Epidermal melanocyte (primary cell): Measurements from ENCODE around the gene TRIM37.
"Not testable (repeated sequence)": the region's sequence is repeated elsewhere in the genome, so short reads cannot be mapped to it uniquely, and the experiment has no call there.

Source experiments
- DNase-seq: peaks from one replicate; pipeline ENCODE4 v3.0.0; 2011; ENCODE audit warnings: low spot score; ENCODE audit not compliant: insufficient read length

TRIM37 gene

DNA sequence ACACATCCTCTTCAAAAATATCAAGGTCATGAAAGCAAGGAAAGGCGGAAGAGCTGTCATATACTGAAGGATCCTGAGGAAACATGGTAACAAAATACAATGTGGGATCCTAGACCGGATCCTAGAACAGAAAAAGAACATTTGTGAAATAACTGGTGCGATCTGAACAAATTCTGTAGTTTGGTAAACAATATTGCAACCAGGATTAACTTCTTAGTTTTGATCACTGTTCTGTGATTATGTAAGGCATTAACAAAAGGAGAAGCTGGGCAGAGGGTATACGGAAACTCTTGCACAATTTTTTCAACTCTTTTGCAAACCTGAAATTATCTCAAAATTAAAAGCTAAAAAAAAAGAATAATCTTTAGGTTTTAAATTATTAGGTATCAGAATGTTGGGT, 109.7 kb downstream of the TRIM37 start:
- no peak for DNase-seq

DNA sequence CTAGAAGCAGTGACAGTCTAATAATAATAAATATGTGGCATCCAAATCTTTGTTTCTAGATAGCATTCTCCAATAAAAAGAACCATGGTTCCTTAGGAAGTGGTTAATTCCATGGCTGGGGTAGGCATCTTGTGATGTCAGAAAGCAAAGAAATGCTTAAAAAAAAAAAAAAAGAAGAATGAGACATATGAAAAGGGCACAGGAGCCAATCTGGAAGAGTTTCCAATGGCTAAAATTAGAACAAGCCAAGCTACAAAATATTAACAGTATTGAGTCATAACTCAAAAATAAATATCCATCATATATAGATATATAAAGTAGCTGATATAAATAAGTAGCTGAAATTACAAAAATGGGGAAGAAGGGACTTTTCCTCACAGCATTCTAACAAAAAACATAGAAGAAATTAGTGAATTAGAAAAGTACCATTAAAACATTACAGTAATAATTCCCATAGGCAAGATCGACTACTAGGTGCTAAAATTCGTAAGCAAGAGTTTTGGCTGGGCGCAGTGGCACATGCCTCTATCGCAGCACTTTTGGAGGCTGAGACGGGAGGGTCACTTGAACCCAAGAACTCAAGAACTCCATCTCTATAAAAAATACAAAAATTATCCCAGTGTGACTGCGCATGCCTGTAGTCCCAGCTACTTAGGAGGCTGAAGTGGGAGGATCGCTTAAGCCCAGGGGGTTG, 111.3 kb downstream of the TRIM37 start:
- DNase-seq, result no peak

DNA sequence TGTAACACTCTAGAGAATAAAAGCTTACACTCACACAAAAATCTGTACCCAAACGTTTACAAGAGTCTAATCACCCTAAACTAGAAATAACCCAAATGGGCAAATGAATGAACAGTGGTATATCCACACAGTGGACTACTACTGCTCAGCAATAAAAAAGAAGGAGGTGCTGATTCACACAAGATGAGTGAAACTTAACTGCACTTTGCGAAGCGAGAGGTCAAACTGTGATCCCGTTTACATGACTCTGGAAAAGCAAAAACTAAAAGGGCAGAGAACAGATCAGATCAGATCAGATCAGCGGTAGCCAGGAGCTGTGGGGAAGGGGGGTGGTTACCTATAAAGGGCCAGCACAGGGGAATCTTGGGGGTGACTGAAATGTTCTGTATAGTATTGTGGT, 113.4 kb downstream of the TRIM37 start:
- DNase-seq, result no peak

DNA sequence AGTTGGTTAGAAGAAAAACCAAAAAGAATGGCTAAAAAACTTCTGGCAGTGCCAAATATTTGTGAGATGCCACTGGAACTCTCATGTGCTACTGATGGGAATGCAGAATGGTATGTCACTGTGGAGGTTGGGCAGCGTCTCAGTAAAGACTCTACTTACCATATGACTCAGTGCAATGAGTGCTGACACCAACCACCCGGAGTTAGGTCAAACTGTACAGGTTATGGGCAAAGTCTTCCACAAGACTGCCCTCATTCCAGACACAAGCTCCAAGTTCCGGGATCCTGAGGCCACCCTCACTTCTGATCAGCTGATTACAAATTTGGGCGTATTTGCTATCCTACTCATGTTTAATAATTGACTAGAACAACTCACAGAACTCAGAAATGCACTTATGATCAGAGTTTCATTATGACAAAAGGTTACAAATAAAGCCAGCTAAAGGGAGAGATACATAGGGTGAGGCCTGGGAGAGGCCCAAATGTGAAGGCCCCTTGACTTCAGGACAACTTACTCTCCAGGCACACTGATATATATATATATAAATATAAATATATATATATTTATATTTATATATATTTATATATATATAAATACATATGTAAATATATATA, 114.9 kb downstream of the TRIM37 start:
- DNase-seq, result no peak

DNA sequence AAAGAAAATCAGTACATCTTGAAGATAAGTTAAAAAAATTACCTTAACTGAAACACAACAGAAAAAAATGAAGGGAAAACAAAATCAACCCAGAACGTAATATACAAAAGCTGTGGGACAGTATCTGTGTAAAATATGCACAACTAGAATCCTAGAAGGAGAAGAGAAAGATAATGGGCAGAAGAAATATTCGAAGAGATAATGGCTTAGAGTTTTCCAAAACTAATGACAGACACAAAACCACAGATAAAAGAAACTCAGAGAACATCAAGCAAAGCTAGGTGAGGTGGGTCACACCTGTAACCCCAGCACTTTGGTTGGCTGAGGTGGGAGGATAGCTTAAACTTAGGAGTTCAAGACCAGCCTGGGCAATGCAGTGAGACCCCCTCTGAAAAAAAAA, 117.1 kb downstream of the TRIM37 start:
- no peak for DNase-seq

DNA sequence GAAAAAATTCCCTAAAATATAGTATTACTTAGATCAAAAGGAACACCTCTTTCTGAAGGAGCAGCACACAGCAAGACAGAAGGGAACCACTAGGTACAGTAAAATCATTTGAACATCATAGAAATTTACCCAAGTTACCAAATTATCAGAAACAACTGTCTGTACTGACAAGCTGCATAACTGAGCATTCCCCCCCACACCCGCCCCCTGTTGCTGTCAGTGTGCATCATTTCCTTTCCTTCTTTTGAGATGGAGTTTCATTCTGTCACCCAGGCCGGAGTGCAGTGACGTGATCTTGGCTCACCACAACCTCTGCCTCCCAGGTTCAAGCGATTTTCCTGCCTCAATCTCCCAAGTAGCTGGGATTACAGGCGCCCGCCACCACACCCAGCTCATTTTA, 120.7 kb downstream of the TRIM37 start:
- DNase-seq, result no peak

DNA sequence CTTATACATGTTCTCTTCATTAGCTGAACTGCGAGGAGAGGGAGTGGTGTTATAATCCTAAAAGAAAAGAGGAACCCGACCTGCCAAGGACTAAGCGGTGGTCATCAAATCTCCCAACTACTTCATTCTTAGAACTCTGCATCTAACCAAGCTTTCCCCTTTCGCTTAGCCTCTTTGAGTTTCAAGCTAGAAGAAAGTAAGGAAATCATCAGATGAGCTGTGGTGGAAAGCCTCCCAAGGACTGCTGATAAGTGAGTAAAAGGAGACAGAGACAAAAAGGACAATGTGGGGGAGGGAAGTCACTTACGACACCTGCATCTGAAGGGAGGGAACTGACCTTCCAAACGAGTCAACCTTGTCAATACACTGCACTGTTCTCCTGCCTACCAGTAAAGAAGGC, 121.3 kb downstream of the TRIM37 start:
- DNase-seq, result no peak

DNA sequence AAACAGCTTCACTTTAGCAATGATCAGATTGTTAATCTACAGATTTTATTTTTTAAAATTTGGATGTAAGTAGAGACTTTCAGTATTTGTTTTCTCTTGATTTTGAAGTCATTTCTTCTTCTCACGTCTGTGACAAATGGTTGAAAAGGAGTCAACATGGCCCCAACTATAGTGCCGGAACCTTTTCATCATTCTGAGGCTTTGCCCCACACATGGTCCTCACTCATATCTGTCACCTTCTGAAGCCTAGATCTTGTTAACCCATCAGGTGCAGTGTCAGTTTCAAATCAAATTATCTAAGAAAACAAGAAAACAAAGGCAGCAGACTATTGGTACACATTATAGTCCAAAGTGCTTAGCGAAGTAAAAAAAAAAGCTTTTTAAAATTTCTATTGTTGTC, 124.1 kb downstream of the TRIM37 start:
- DNase-seq, result no peak

DNA sequence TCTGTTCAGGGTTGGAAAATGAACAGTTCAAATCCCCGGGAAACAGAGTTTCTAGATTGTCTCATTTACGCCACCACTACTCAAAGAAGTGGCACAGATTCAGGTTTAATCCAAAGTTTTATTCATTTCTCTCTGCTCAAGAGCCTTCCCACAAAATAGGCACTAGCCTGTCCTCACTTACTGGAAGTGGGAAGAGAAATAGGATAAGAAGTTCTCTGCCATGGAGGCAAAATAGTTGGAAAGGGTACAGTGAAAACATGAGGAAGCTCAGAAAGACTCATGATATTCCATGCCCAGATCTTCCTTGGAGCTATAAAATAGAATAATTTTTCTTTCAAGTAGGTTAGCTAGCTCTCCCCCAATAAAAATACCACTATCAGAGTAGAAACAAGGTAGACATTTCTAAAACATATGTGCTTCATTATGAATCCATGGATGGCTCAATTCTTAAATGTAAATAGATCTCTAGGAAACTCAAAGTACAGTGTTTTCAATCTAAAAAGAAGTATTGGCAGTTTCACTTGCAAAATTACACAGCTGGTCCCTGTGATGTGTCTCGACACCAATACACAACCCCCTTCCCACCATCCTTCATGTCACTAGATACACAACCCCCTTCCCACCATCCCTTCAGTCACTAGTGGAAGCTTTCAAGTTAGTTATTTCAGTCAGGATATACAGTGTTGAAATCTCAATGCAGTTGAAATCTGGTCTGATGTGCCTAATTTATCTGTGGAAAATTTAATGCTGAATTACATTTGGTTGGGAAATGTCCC, 125.8 kb downstream of the TRIM37 start:
- DNase-seq, result no peak

DNA sequence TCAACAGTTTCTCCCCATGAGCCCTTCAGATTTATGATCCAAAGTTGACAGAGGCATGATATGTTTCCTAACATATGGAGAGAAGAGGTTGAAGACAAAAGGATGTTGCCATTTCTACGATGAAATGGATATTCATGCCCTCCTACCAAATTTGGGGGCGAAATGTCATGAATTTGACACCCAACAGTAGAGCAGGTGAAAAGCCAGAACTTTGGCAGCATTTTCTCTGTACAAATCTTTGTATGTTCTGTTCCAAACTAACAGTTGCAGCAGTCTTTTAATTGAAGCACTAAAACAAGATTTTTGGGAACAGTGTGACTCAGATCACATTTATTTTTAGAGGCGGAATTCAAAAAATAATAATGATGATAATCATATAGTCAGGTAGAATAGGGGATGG, 130.1 kb downstream of the TRIM37 start:
- DNase-seq, result no peak

DNA sequence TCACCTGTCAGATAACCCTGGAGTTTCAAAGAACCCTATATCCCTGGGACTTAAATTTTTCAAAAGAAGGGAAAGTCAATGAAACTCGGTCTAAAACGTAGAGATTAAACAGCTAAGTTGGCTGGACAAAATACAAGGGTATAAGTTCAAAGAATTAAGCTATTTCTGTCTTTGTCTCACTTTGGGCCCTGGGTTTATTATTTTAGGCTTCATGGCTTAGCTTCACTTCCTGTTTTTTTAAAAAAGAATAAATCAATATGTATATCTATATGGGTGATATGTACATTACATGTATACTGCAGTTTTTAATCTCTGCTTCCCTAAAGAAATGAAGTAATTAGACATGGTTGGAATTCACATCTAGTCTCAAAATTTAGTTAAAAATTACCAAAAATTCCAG, 132.3 kb downstream of the TRIM37 start:
- DNase-seq, result no peak

DNA sequence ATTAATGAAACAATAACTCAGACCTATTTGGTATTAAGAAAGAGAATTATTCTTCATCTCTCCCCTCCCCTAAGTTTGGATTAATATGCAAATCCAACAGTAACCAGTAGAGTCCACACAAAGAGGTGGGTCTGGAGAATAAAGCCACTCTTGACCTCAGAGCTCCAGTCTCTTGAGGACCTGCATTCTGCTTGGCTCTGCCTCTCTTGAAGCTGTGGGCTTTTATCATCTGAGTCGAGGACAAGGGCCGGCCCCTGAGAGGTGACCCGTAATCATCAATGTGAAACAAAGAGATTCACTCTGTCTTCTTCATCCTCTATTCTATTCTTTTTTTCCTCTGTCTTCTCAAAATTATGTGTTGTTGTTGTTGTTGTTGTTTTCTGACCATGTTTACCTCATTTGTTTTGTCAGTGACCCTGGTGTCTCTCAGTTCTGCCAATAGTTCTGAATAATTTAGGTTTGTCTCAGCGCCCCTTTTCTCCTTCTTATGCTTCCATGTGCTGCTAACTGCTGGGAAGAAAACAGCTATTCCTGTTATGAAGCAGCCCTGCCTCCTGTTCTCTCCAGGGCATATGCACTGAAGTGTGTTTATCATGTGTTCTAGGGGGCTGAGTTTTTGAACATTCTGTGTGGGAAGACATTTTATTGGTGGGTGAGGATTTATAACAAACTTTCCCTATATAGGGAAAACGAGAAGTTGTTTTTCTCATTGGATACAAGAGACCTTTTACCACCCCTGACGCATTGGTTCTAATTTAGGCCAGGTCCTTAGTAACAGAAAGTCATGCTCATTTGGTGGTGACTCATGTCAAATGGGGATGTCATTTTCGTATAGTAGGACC, 135.8 kb downstream of the TRIM37 start:
- no peak for DNase-seq

DNA sequence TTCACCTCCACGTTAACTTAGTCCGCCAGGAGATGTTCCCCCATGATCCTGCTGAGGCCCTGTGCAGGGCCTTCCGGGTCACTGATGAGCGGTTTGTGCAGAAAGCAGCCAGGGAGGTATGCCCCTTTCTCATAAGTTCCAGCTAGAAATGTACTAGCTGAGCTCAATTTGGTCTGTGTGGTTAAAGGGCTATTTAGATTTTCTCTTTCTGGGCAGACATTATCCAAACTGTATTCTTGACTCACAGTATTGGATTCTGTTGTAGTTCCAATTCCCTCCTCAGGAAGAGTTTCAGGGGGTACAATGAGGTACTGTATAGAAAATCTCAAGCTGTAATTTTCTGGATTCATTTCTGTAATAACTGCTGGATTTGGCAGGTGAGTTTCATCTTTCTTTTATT, 137.1 kb downstream of the TRIM37 start:
- no peak for DNase-seq

DNA sequence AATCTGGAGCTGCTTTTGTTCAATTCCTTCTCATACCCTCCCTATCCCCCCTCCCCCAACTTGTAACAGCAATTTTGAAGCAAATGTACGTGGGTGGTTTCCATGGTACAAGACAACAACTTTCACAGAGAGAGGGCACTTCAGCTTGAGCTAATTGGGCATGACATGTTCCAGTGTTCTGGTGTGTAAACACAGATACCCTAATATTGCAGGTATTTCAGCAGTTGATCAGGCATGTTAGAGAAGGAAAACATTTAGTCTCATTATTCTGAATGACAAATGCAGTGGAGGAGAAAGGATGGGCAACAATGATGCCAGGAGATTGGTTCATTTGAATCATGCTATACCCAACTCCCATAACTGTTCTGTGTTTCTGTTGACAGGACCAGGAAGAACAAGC, 137.5 kb downstream of the TRIM37 start:
- DNase-seq, result no peak

DNA sequence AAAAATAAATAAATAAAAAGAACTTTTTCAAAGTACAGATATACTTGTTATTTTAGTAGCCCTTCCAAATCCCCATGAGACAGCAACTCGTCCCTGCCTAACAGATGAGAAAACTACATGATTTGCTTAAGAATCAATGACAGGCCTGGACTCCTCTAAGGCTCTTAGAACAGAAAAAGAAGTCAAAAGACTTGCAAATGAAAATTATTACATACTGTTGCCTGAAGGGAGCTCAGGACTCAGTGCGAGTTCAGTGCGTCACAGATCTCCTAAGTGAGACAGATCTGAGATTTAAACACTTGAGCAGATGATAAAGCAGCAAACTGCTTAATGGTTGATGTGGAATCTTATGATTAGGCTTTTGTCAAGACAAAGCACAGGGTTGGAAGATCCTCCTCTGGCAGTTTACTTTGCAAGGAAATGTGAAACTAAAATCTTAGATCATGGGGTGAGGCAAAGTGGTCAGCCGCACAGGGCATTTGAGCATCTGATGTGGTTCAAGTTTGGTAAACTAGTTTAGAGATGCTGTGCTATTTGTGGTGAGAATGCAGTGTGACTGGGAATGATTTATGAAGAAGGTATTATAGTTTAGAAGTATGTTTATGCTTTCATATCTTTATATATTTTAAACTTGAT, 138.1 kb downstream of the TRIM37 start:
- no peak for DNase-seq

DNA sequence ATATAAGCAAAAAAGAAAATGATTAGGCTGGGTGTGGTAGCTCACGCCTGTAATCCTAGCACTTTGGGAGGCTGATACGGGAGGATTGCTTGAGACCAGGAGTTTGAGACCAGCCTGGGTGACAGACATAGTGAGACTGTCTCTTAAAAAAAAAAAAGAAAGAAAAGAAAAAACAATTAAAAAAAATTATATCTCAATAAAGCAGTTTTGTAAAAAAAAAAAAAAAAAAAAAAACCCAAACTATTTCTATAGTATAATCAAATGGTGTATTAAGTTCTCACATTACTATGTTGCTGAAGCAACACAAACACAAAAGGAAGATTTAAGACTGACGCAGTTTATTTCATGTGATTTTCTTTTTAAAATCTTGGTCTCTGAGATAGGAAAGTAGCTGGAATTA, 140.5 kb downstream of the TRIM37 start:
- no peak for DNase-seq

DNA sequence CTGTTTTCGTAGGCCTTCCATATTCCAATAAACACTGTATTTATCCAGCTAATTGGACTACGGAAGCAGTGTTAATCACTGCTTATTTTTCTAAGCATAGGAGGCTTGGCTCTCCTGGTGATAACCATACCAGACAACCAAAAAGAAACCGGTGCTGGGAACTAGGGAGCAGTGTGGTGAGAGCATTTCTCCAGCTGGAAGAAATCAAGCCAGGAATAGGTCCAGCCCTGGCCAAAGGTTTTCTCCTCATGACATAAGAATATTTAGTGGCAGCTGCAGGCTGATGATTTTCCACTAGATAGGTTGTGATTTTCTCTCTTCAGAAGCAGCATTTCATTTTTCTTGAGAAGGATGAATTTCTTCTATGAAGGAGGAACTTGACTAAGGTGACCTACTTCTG, 141.5 kb downstream of the TRIM37 start:
- no peak for DNase-seq

DNA sequence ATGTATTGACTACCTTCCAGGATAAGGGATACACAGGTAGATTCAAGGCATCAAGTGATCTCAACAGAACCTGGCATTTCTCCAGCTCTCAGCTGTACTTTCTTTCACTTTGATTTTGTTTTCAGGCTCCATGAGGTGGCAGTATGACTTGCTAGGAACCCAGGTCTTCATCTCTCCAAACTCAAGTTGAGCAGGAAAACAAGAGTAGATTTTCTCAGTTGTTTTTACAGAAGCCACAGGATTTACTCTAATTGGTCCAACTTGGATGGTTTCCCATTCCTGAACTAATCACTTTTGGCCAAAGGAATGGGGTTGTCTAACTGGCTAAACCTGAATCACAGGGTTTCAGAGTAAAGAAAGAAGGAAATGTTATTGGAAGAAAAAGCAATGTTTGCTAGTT, 146.6 kb downstream of the TRIM37 start:
- no peak for DNase-seq

DNA sequence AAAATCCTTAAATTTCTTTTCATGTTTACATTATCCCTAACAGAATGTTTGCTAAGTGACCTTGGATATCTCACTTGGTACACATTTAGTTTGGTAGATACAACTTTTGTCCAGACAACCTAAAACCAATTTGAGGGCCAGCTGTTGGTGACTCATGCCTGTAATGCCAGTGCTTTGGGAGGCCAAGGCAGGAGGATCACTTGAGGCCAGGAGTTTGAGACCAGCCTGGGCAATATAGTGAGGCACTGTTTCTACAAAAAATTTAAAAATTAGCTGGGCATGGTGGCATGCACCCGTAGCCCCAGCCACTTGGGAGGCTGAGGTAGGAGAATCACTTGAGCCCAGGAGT, 149.0 kb downstream of the TRIM37 start:
- DNase-seq, result not testable (repeated sequence)

DNA sequence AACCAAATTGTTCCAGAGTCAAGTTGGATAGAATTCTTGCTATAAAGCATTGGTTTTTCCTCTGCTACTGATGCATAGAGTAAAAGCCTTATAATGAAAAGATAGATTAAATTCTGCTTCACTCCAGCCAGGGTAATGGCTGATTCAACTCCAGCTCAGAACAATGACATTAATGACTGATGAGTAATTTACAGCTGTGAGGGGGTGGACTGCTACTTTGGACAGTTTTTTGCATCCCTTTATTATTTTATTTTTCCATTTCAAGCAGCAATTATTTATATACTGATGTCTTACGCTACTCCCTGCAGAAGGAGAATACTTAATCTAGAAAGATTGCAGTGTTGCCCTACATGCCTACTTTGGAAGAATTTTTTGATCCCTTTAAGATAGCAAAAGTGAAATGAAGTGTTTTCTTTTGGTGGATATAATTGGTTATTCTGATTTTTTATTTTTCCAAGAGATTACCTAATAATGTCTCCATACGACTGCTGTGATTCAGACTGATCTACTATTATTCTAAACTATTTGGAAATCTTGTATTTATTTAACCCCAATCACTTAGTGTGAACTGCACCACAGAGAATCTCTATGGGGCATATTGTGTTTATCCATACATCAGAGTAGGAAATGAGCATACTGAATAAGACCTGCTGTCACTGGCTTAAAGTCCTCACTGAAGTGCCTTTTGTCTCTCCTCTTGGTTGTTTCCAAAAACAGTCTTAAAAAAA, 149.5 kb downstream of the TRIM37 start:
- DNase-seq, result no peak

DNA sequence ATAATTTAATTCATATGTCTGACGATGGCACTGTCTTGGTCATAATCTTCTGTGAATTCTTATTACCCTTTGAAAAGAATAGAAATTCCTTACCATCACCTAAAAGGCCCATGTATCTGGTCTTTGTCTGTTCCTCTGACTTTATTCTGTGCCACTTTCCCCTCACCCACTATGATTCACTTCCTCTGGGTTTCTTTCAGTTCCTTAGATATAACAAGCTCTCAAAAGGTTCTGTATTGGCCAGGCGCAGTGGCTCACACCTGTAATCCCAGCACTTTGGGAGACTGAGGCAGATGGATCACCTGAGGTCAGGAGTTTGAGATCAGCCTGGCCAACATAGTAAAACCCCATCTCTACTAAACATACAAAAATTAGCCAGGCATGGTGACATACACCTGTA, 152.3 kb downstream of the TRIM37 start:
- DNase-seq, result not testable (repeated sequence)
